SK-N-SH (cell line): ENCODE results near the gene POLR2J.

Experiments used
- GABPA ChIP-seq: IDR thresholded peaks from 2 replicates; pipeline ENCODE4 v1.4.0; 2012; ENCODE audit warnings: low read depth, mild to moderate bottlenecking
- MXI1 ChIP-seq: IDR thresholded peaks from 2 replicates; pipeline ENCODE4 v1.6.1; 2012; ENCODE audit warnings: mild to moderate bottlenecking, low read depth, low read length, improper control_type of control experiment
- POLR2AphosphoS5 ChIP-seq: IDR thresholded peaks from 2 replicates; pipeline ENCODE4 v1.6.1; 2012; ENCODE audit warnings: low read depth, low read length
- RXRA ChIP-seq: IDR thresholded peaks from 2 replicates; pipeline ENCODE4 v1.4.0; 2012; ENCODE audit warnings: low read depth, mild to moderate bottlenecking, borderline replicate concordance
- SIN3A ChIP-seq: IDR thresholded peaks from 2 replicates; pipeline ENCODE4 v1.6.1; 2012; ENCODE audit warnings: low read depth, mild to moderate bottlenecking, low read length, moderate library complexity, borderline replicate concordance
- SMC3 ChIP-seq: IDR thresholded peaks from 2 replicates; pipeline ENCODE4 v1.6.1; 2012; ENCODE audit warnings: low read depth, low read length, improper control_type of control experiment
- TAF1 ChIP-seq: IDR thresholded peaks from 2 replicates; pipeline ENCODE4 v1.6.1; 2012; ENCODE audit warnings: low read depth, mild to moderate bottlenecking, low read length, moderate library complexity, borderline replicate concordance
- TCF12 ChIP-seq: IDR thresholded peaks from 2 replicates; pipeline ENCODE4 v1.4.0; 2012
- TF ChIP-seq, protein P1 (sequence below): fragments of 200-600 bp; sonication (generic); IDR thresholded peaks from 2 replicates; pipeline ENCODE4 v1.6.1; 2017; ENCODE audit warnings: antibody characterized with exemption, mild to moderate bottlenecking, moderate library complexity
- TF ChIP-seq, protein P2 (sequence below): fragments of 150-350 bp; IDR thresholded peaks from 2 replicates; pipeline ENCODE4 v1.6.1; 2017; ENCODE audit warnings: antibody characterized with exemption, low read length, low read depth, borderline replicate concordance
- TF ChIP-seq, protein P3 (sequence below): IDR thresholded peaks from 2 replicates; pipeline ENCODE4 v1.4.0; 2012; ENCODE audit warnings: low read depth
- TF ChIP-seq, protein P4 (sequence below): IDR thresholded peaks from 2 replicates; pipeline ENCODE4; 2012

DNA sequence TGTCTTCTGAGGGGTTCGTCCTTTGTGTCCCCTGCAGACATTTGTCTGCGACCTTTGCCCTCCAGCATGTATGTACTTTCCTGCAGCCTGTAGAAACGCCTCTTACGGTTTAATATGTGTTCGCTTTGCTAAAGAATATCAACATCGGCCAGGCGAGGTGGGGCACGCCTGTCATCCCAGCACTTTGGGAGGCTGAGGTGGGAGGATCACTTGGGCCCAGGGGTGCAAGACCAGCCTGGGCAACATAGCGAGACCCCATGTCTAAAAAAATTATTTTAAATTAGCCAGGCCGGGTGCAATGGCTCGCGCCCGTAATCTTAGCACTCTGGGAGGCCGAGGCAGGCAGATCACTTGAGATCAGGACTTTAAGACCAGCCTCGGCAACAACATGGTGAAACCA lies 29.6 kb downstream of the POLR2J start:
- TF ChIP-seq, protein P1, sequence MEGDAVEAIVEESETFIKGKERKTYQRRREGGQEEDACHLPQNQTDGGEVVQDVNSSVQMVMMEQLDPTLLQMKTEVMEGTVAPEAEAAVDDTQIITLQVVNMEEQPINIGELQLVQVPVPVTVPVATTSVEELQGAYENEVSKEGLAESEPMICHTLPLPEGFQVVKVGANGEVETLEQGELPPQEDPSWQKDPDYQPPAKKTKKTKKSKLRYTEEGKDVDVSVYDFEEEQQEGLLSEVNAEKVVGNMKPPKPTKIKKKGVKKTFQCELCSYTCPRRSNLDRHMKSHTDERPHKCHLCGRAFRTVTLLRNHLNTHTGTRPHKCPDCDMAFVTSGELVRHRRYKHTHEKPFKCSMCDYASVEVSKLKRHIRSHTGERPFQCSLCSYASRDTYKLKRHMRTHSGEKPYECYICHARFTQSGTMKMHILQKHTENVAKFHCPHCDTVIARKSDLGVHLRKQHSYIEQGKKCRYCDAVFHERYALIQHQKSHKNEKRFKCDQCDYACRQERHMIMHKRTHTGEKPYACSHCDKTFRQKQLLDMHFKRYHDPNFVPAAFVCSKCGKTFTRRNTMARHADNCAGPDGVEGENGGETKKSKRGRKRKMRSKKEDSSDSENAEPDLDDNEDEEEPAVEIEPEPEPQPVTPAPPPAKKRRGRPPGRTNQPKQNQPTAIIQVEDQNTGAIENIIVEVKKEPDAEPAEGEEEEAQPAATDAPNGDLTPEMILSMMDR, result no peak
- TF ChIP-seq TCF12 (no peak), RXRA (no peak), POLR2AphosphoS5 (no peak), SMC3 (no peak), GABPA (no peak), TAF1 (no peak), MXI1 (no peak), SIN3A (no peak)
- TF ChIP-seq, protein P2, sequence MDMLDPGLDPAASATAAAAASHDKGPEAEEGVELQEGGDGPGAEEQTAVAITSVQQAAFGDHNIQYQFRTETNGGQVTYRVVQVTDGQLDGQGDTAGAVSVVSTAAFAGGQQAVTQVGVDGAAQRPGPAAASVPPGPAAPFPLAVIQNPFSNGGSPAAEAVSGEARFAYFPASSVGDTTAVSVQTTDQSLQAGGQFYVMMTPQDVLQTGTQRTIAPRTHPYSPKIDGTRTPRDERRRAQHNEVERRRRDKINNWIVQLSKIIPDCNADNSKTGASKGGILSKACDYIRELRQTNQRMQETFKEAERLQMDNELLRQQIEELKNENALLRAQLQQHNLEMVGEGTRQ, result no peak
- TF ChIP-seq, protein P3, sequence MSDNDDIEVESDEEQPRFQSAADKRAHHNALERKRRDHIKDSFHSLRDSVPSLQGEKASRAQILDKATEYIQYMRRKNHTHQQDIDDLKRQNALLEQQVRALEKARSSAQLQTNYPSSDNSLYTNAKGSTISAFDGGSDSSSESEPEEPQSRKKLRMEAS, result no peak
- TF ChIP-seq, protein P4, sequence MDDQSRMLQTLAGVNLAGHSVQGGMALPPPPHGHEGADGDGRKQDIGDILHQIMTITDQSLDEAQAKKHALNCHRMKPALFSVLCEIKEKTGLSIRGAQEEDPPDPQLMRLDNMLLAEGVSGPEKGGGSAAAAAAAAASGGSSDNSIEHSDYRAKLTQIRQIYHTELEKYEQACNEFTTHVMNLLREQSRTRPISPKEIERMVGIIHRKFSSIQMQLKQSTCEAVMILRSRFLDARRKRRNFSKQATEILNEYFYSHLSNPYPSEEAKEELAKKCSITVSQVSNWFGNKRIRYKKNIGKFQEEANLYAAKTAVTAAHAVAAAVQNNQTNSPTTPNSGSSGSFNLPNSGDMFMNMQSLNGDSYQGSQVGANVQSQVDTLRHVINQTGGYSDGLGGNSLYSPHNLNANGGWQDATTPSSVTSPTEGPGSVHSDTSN, result no peak
